ENCODE data around the gene KCNA5. TPM values are rescaled to one million over a fixed set of nuclear protein-coding genes. Genes with fewer than 3 reads are reported as not detected.

The KCNA5 gene
- total and polyA plus RNA-seq, 2 of the 13 experiments (the other 11 are each of a cell fraction or from before 2014, with no cell fraction given) = not detected

DNA sequence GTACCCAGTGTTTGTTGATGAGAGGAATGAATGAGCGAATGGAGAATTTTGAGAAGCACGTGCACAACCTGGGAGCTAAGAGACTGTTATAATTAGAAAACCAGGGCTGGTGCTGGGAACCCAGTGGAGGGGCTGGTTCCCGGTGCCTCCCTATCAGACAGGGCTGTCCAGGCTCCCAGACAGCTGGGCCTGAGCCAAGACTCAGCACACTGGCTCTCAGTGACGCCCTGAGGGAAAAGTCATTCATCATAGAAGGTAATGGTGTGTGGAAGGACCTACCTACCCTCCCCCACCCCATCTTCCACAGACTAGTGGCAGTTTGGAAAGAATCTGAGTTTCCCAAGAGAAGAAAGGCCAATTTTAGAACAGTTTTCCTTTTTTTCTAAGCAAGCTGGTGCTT, 34.7 kb downstream of the KCNA5 start:
- ATAC-seq (no peak), FAIRE-seq (no peak), DNase-seq (ENCODE audit: low spot score) (no peak)
- Histone ChIP-seq H3K4me3 (replicated peaks in 1 of 3; ENCODE audit: insufficient read depth in 1 of 3, low read depth in 2 of 3, low read length in 3 of 3) (no peak overlapping the region), H4K20me1 (ENCODE audit: insufficient read depth, low read length) (no peaks in the 10 kb centered on the region), H3K79me2 (ENCODE audit: insufficient read depth, low read length) (no peaks in the 10 kb centered on the region), H3K27ac (ENCODE audit: extremely low read length, insufficient read depth, low read length) (no peak overlapping the region), H2AFZ (ENCODE audit: low read length) (no peak overlapping the region), H3K9ac (ENCODE audit: insufficient read depth, low read depth, low read length) (no peak overlapping the region), H3K27me3 (ENCODE audit: control insufficient read depth in 1 of 2, insufficient read depth in 2 of 2, low read length in 2 of 2) (peaks cover 2 to 20% of the 10 kb centered on the region in 2 experiments; a peak in 3 of 5 replicates), H3K4me2 (ENCODE audit: low read depth, low read length) (no peak overlapping the region), H3K4me1 (ENCODE audit: insufficient read depth, low read length) (no peaks in the 10 kb centered on the region), H3K9me3 (ENCODE audit: low read length) (no peaks in the 10 kb centered on the region), H3K36me3 (replicated peaks in 1 of 2; ENCODE audit: control insufficient read depth in 1 of 2, insufficient read depth in 2 of 2, low read length in 2 of 2) (no peaks in the 10 kb centered on the region)
- POLR2A ChIA-PET = no interaction called here
- CTCF ChIA-PET (ENCODE audit: low intra/inter-chr PET ratio, low total read pairs) = no interaction called here
- TF ChIP-seq RNF2 (conservative IDR thresholded peaks at IDR 0.05; ENCODE audit: low read depth) = no peak
- TF ChIP-seq ZSCAN12 (CRISPR knock-in tag; IDR thresholded peaks at IDR 0.05) = no peak
- no peak for TF ChIP-seq ZNF24 (IDR thresholded peaks at IDR 0.05)
- no peak for TF ChIP-seq NFIC (IDR thresholded peaks at IDR 0.05; ENCODE audit: low read length)
- no peak for TF ChIP-seq ZBTB34 (CRISPR knock-in tag; IDR thresholded peaks at IDR 0.05)
- no peak for TF ChIP-seq SNAPC4 (CRISPR knock-in tag; IDR thresholded peaks at IDR 0.05)
- no peak for TF ChIP-seq NFRKB (IDR thresholded peaks at IDR 0.05)
- no peak for TF ChIP-seq TBX2 (CRISPR knock-in tag; IDR thresholded peaks at IDR 0.05; ENCODE audit: borderline replicate concordance)
- no peak for TF ChIP-seq ZSCAN31 (CRISPR knock-in tag; IDR thresholded peaks at IDR 0.05; ENCODE audit: low read depth)
- TF ChIP-seq HNRNPUL1 (IDR thresholded peaks at IDR 0.05; ENCODE audit: low read depth, low read length) = no peak
- TF ChIP-seq PAF1 (CRISPR knock-in tag; IDR thresholded peaks at IDR 0.05) = no peak
- no peak for TF ChIP-seq KDM3A (CRISPR knock-in tag; IDR thresholded peaks at IDR 0.05; ENCODE audit: low read depth)
- no peak for TF ChIP-seq ZNF747 (CRISPR knock-in tag; IDR thresholded peaks at IDR 0.05; ENCODE audit: borderline replicate concordance)
- no peak for TF ChIP-seq ZNF546 (CRISPR knock-in tag; conservative IDR thresholded peaks at IDR 0.05)
- no peak for TF ChIP-seq RFXAP (CRISPR knock-in tag; IDR thresholded peaks at IDR 0.05; ENCODE audit: borderline replicate concordance)
- TF ChIP-seq RBM22 (optimal IDR thresholded peaks at IDR 0.05; ENCODE audit: low read length) = no peak
- intact Hi-C loops (cut with micrococcal nuclease; ENCODE audit: unreplicated experiment) = no loop called here
- in situ Hi-C loops (cut with HindIII; ENCODE audit: extremely low pct_ligation_motif_present, low pct_unique_long_range_greater_than_20kb) = no loop called here
- 0% methylated on average over 3 of the region's 4 CpGs for WGBS (ENCODE audit: low lambda C conversion rate)
- no TSS peak for BruUV-seq (replicated peaks)

All from HepG2 (cell line).